Measurements from ENCODE around the gene GREM1.

Gene GREM1

GRCh38 chr15:32781781-32782180, 64.0 kb downstream of the GREM1 start:
- no peak for DNase-seq (ENCODE audit: low spot score)

- no peak for DNase-seq (ENCODE audit: low spot score)
Measured at GRCh38 chr15:32784581-32784980, 66.8 kb downstream of the GREM1 start.

GRCh38 chr15:32786906-32787305, 69.1 kb downstream of the GREM1 start:
- no peak for DNase-seq (ENCODE audit: low spot score)

DNA sequence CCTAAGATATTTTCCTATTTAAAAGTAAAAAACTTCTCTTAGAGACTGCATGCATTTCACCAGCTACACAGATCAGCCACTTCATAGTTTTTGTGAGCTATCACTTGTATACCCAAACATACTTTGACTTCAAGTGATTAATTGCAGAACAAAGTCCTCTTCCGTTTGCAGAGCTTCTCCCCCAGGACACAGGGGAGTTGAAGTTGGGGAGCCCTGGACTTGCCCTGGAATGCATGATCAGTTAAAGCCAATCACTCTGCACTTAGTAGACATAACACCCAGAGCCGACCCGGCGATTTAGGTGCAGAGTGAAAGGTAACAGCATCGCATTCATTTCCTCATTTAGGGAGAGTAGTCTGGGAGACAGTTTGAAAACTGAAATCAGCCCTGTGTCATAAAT, 70.1 kb downstream of the GREM1 start:
- DNase-seq (ENCODE audit: low spot score), result no peak

DNA sequence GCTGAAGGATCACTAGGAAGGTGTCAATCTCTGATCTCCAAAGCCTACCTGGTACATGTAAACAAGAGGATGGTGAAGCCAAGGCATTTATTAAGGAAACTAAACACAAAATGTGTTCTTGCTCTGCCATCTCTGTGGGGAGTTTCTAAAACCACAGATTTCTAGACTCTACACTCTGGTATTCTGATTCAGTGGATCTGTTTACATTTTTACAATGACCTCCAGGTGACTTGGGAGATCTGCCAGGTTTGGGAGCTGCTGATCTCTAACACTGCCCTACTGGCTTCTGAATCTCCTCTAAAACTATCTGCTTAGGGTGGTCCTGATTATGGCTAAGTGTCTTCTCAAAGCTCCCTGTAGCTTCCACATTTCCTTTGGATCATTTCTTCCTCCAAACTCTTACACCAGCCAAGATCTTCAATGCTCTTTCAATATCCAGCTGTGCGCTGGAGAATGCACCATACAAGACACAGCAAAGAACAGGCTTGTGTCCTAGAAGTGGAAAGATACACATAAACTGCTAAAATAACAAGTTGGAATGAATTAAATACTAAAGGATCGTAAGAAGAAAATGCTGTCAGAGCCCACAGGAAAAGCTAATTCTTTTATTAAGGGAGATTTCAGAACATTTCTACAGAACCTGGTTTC, 72.7 kb downstream of the GREM1 start:
- DNase-seq (ENCODE audit: low spot score), result no peak

DNA sequence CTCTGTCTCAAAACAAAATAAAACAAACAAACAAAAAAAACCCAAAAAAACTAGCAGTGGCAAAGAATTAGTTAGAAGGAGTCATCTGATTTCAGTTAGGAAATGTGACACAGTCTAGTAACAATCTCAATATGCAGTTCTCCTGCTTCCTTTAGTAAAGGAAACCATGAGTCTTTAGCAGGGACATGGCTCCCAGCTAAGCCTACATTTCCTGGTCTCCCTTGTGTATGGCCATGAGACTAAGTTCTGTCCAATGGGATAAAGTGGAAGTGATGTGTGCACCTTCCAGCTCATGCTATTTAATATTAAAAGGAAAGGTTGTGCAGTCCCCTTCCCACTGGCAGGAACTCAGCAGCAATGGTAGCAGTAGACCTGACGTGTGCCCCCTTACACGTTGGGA, 74.6 kb downstream of the GREM1 start:
- no peak for DNase-seq (ENCODE audit: low spot score)

Data from Ammon's horn (tissue), 1 donor.